Ishikawa (cell line): ENCODE measurements around the gene NCBP3.

Experiments
- CREB1 ChIP-seq: IDR thresholded peaks from 2 replicates; pipeline ENCODE4 v1.6.1; 2012; ENCODE audit warnings: low read depth
- EP300 ChIP-seq: IDR thresholded peaks from 2 replicates; pipeline ENCODE4 v1.6.1; 2012; ENCODE audit warnings: borderline replicate concordance
- FOXM1 ChIP-seq: IDR thresholded peaks from 2 replicates; pipeline ENCODE4 v1.6.1; 2012; ENCODE audit warnings: low read depth, borderline replicate concordance
- RAD21 ChIP-seq: IDR thresholded peaks from 2 replicates; pipeline ENCODE4 v1.6.1; 2012; ENCODE audit warnings: low read depth
- TF ChIP-seq, protein P1 (sequence below): IDR thresholded peaks from 2 replicates; pipeline ENCODE4 v1.6.1; 2012; ENCODE audit warnings: low read depth, mild to moderate bottlenecking

DNA sequence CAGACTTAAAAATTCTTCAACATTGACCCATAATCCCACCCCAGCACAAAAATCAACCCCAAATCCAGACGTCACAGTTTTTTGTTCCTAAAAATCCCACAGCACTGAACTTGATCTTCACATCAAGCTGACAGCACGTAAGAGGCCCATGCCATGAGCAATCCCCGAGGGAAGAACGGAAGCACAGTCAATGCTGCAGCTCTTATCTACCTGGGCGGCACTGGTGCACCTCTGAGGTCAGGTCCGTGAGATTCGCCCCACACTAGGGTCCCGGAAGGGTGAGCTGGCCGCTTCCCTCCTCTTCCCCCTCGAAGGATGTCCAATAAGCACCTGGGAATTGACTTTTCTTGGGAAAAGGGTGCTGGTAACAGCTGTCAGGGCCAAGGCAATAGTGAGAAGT lies 33.8 kb downstream of the NCBP3 start:
- TF ChIP-seq CREB1 (no peak), EP300 (no peak), FOXM1 (no peak), RAD21 (no peak)
- TF ChIP-seq, protein P1, sequence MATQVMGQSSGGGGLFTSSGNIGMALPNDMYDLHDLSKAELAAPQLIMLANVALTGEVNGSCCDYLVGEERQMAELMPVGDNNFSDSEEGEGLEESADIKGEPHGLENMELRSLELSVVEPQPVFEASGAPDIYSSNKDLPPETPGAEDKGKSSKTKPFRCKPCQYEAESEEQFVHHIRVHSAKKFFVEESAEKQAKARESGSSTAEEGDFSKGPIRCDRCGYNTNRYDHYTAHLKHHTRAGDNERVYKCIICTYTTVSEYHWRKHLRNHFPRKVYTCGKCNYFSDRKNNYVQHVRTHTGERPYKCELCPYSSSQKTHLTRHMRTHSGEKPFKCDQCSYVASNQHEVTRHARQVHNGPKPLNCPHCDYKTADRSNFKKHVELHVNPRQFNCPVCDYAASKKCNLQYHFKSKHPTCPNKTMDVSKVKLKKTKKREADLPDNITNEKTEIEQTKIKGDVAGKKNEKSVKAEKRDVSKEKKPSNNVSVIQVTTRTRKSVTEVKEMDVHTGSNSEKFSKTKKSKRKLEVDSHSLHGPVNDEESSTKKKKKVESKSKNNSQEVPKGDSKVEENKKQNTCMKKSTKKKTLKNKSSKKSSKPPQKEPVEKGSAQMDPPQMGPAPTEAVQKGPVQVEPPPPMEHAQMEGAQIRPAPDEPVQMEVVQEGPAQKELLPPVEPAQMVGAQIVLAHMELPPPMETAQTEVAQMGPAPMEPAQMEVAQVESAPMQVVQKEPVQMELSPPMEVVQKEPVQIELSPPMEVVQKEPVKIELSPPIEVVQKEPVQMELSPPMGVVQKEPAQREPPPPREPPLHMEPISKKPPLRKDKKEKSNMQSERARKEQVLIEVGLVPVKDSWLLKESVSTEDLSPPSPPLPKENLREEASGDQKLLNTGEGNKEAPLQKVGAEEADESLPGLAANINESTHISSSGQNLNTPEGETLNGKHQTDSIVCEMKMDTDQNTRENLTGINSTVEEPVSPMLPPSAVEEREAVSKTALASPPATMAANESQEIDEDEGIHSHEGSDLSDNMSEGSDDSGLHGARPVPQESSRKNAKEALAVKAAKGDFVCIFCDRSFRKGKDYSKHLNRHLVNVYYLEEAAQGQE = no peak
